Right lobe of liver (tissue), 6 donors: Measurements from ENCODE around the gene APBA1. TPM values are rescaled to one million over a fixed set of nuclear protein-coding genes. Genes with fewer than 3 reads are reported as not detected.

Experiments used
- ATAC-seq, 4 donors: fragments of 200-7000 bp; cut with Tn5 transposase; one replicate each; pipeline ENCODE4 v1.9.1; 2020; ENCODE audit warnings: mild to moderate bottlenecking in 4 of 4, moderate library complexity in 4 of 4
- DNase-seq, 3 donors: peaks; one replicate each; pipeline ENCODE4 v3.0.0-alpha.2; 2020
- H3K27ac ChIP-seq, 3 donors: fragments of 200-600 bp; one replicate each; pipeline ENCODE4 v1.8.0; 2022
- H3K27me3 ChIP-seq, 2 donors: fragments of 200-600 bp; one replicate each; pipeline ENCODE4 v1.8.0; 2022
- H3K36me3 ChIP-seq, 4 donors: fragments of 200-600 bp; sonication (generic) in 1 of 4; one replicate each; pipeline versions ENCODE4 v1.5.1 to v1.8.0; 2017 to 2022; ENCODE audit warnings: control low read depth in 1 of 4
- H3K4me1 ChIP-seq, 4 donors: fragments of 200-600 bp; sonication (generic) in 1 of 4; one replicate each; pipeline versions ENCODE4 v1.5.1 to v1.8.0; 2017 to 2022; ENCODE audit warnings: control low read depth in 1 of 4
- H3K4me3 ChIP-seq, 3 donors: fragments of 200-600 bp; one replicate each; pipeline ENCODE4 v1.8.0; 2022
- H3K9me3 ChIP-seq, 4 donors: fragments of 200-600 bp; sonication (generic) in 1 of 4; one replicate each; pipeline versions ENCODE4 v1.5.1 to v1.8.0; 2017 to 2022; ENCODE audit warnings: control low read depth in 1 of 4
- CTCF ChIP-seq, 4 donors: fragments of 200-600 bp in 3 of 4; fragments of 450-650 bp in 1 of 4; IDR thresholded peaks; one replicate each; pipeline versions ENCODE4 v1.5.1 to v1.8.0; 2016 to 2022; ENCODE audit warnings: antibody characterized with exemption in 4 of 4, mild to moderate bottlenecking in 2 of 4
- POLR2A ChIP-seq: fragments of 450-650 bp; IDR thresholded peaks from one replicate; pipeline ENCODE4 v1.6.1; 2017; ENCODE audit warnings: antibody characterized with exemption, mild to moderate bottlenecking
- WGBS: methylation state at CpG from one replicate; pipeline ENCODE4 v1.1.6; 2018; ENCODE audit warnings: low coverage, low lambda C conversion rate; ENCODE audit not compliant: insufficient coverage; ENCODE audit errors: missing lambda C conversion rate; 5-methylcytosine and 5-hydroxymethylcytosine counted together
- intact Hi-C, 2 donors: fragments of 100-400 bp; cut with DNase I; formaldehyde crosslinking; loops; one replicate each; pipeline versions ENCODE4 v1.11.2 to v1.14.1; 2022
- total RNA-seq, 6 experiments: library from RNA; depleted of rRNA in 2 of 6; stranded (reverse); fragments of >200 nt in 2 of 6; fragmentation: NEBNext Ultra II Directional in 3 of 6; extraction: Animal tissue kit (Norgen Biotek cat#: 25700) in 3 of 6; gene quantifications; one replicate each; pipeline versions ENCODE4 v1.1.0 to v1.2.4, GENCODE V29; 2016 to 2023
- donor health status: DM: no; HTN: yes; CAD: no.
- donor health status: DM: no; HTN: no; CAD: no.
- donor health status: DM: no; HTN: no; CAD: no.
- donor health status: DM: no; HTN: yes; CAD: no.
- donor health status: DM: no; HTN: yes; CAD: no.

Gene APBA1
- total RNA-seq, 6 experiments from 2014 or later = 6.6 to 25.5 (median 16.7) TPM

GRCh38 chr9:69715825-69716224 lies 43.7 kb upstream of the APBA1 start:
- no peak overlapping the region for H3K27ac ChIP-seq
- peaks cover 0 to 16% (median 6%) of the 10 kb centered on the region in 4 donors for H3K36me3 ChIP-seq
- no peaks in the 10 kb centered on the region for H3K27me3 ChIP-seq
- H3K4me1 ChIP-seq = peaks cover 0 to 10% (median 0%) of the 10 kb centered on the region in 4 donors
- WGBS = 100% methylated on average over 1 of the region's 1 CpG
- DNase-seq (no peak), ATAC-seq (no peak)
- intact Hi-C loops = no loop called here
- H3K9me3 ChIP-seq = no peaks in the 10 kb centered on the region
- no peak overlapping the region for H3K4me3 ChIP-seq
- TF ChIP-seq CTCF (IDR thresholded peaks at IDR 0.05) (no peak), POLR2A (no peak)

- no peaks in the 10 kb centered on the region for H3K9me3 ChIP-seq
- no peak overlapping the region for H3K4me3 ChIP-seq
- WGBS = 94% methylated on average over 3 of the region's 3 CpGs
- peaks cover 0 to 16% (median 6%) of the 10 kb centered on the region in 4 donors for H3K36me3 ChIP-seq
- no peak overlapping the region for H3K27ac ChIP-seq
- intact Hi-C loops = no loop called here
- ATAC-seq (no peak), DNase-seq (no peak)
- H3K27me3 ChIP-seq = no peaks in the 10 kb centered on the region
- H3K4me1 ChIP-seq = peaks cover 0 to 7% (median 0%) of the 10 kb centered on the region in 4 donors
- TF ChIP-seq POLR2A = no peak
- TF ChIP-seq CTCF (IDR thresholded peaks at IDR 0.05) = no peak
Observed at GRCh38 chr9:69715096-69715495, 42.9 kb upstream of the APBA1 start.

- no peak for ATAC-seq
- intact Hi-C loops = no loop called here
Observed at GRCh38 chr9:69697475-69697874, 25.3 kb upstream of the APBA1 start.

GRCh38 chr9:69696802-69697201 lies 24.6 kb upstream of the APBA1 start:
- DNase-seq = no peak
- no peak overlapping the region for H3K4me3 ChIP-seq
- H3K9me3 ChIP-seq = peaks cover 0 to 3% (median 0%) of the 10 kb centered on the region in 4 donors
- H3K36me3 ChIP-seq = no peaks in the 10 kb centered on the region
- H3K4me1 ChIP-seq = no peaks in the 10 kb centered on the region
- H3K27ac ChIP-seq = no peak overlapping the region
- H3K27me3 ChIP-seq = no peaks in the 10 kb centered on the region
- intact Hi-C loops = no loop called here
- no peak for ATAC-seq
- TF ChIP-seq POLR2A = no peak
- TF ChIP-seq CTCF (IDR thresholded peaks at IDR 0.05) = no peak
- WGBS = 84% methylated on average over 2 of the region's 2 CpGs

More at GRCh38 chr9:69697475-69697874, 25.3 kb upstream of the APBA1 start:
- H3K9me3 ChIP-seq = peaks cover 0 to 3% (median 0%) of the 10 kb centered on the region in 4 donors
- no peak for DNase-seq
- TF ChIP-seq POLR2A = no peak
- no peak overlapping the region for H3K4me3 ChIP-seq
- H3K36me3 ChIP-seq = no peaks in the 10 kb centered on the region
- no peaks in the 10 kb centered on the region for H3K27me3 ChIP-seq
- no peak overlapping the region for H3K27ac ChIP-seq
- WGBS = 71% methylated on average over 2 of the region's 2 CpGs
- H3K4me1 ChIP-seq = no peaks in the 10 kb centered on the region

- H3K9me3 ChIP-seq = no peaks in the 10 kb centered on the region
- no peak for ATAC-seq
- TF ChIP-seq CTCF (IDR thresholded peaks at IDR 0.05) (no peak), POLR2A (no peak)
- no peaks in the 10 kb centered on the region for H3K27me3 ChIP-seq
- intact Hi-C loops = no loop called here
- no peaks in the 10 kb centered on the region for H3K4me1 ChIP-seq
- H3K4me3 ChIP-seq = no peak overlapping the region
- H3K36me3 ChIP-seq = no peaks in the 10 kb centered on the region
- no peak for DNase-seq
- H3K27ac ChIP-seq = no peak overlapping the region
- WGBS = 43% methylated on average over 2 of the region's 2 CpGs
Observed at GRCh38 chr9:69689991-69690538, 17.9 kb upstream of the APBA1 start.
